Hindlimb muscle (tissue), 1 donor: ENCODE measurements around the gene CPNE9. TPM values are rescaled to one million over a fixed set of nuclear protein-coding genes. Genes with fewer than 3 reads are reported as not detected.

Experiments
- polyA plus RNA-seq: library from polyadenylated mRNA; unstranded; fragments of 120-200 nt; gene quantifications from one replicate; pipeline ENCODE4 v1.2.1, GENCODE V29; 2013; ENCODE audit not compliant: insufficient read length

The CPNE9 gene
- polyA plus RNA-seq, 1 donor = not detected

Other genes with a start within 250 kb of the CPNE9 start
- gene LHFPL4, start 150.0 kb upstream of the CPNE9 start, polyA plus RNA-seq = 0.04 TPM
- gene MTMR14, start 54.3 kb upstream of the CPNE9 start, polyA plus RNA-seq = 22.3 TPM
- gene BRPF1, start 27.9 kb downstream of the CPNE9 start, polyA plus RNA-seq = 13.3 TPM
- gene OGG1, start 46.1 kb downstream of the CPNE9 start, polyA plus RNA-seq = 33.1 TPM
- 17.4 TPM for gene CAMK1, start 66.1 kb downstream of the CPNE9 start, polyA plus RNA-seq
- 68.8 TPM for gene TADA3, start 88.6 kb downstream of the CPNE9 start, polyA plus RNA-seq
- 73.9 TPM for gene ARPC4, start 89.2 kb downstream of the CPNE9 start, polyA plus RNA-seq
- gene TTLL3, start 106.4 kb downstream of the CPNE9 start, polyA plus RNA-seq = 37.3 TPM
- 31.2 TPM for gene RPUSD3, start 140.2 kb downstream of the CPNE9 start, polyA plus RNA-seq
- 2.7 TPM for gene CIDEC, start 176.4 kb downstream of the CPNE9 start, polyA plus RNA-seq
- 31.6 TPM for gene JAGN1, start 186.8 kb downstream of the CPNE9 start, polyA plus RNA-seq
- 3.1 TPM for gene IL17RE, start 199.0 kb downstream of the CPNE9 start, polyA plus RNA-seq
- 16.8 TPM for gene IL17RC, start 213.3 kb downstream of the CPNE9 start, polyA plus RNA-seq
- 40.3 TPM for gene CRELD1, start 230.0 kb downstream of the CPNE9 start, polyA plus RNA-seq
- gene PRRT3, start 248.6 kb downstream of the CPNE9 start, polyA plus RNA-seq = 2.0 TPM